ENCODE data around the gene ADARB2.
"Not testable (repeated sequence)": the region's sequence is repeated elsewhere in the genome, so short reads cannot be mapped to it uniquely, and the experiment has no call there.

ADARB2 gene

GRCh38 chr10:1538531-1539061 is 198.7 kb downstream of the ADARB2 start:
- no peak for DNase-seq

GRCh38 chr10:1538121-1538520 is 199.2 kb downstream of the ADARB2 start:
- DNase-seq, result no peak

GRCh38 chr10:1537449-1537848 is 199.9 kb downstream of the ADARB2 start:
- not testable (repeated sequence) for DNase-seq

GRCh38 chr10:1536341-1536740 is 201.0 kb downstream of the ADARB2 start:
- no peak for DNase-seq

- no peak for DNase-seq
These were observed 201.9 kb downstream of the ADARB2 start for GRCh38 chr10:1535301-1535965.

- DNase-seq, result no peak
These were observed 202.5 kb downstream of the ADARB2 start for GRCh38 chr10:1534820-1535219.

GRCh38 chr10:1532636-1533035 is 204.7 kb downstream of the ADARB2 start:
- no peak for DNase-seq

- DNase-seq, result no peak
These were observed 205.3 kb downstream of the ADARB2 start for GRCh38 chr10:1531883-1532597.

GRCh38 chr10:1530871-1531517 is 206.3 kb downstream of the ADARB2 start:
- no peak for DNase-seq

GRCh38 chr10:1529806-1530413 is 207.4 kb downstream of the ADARB2 start:
- DNase-seq, result no peak

- DNase-seq, result no peak
These were observed 209.4 kb downstream of the ADARB2 start for GRCh38 chr10:1527951-1528350.

- DNase-seq, result peak; percentile 59
These were observed 210.8 kb downstream of the ADARB2 start for GRCh38 chr10:1526436-1527055.

- DNase-seq, result no peak
These were observed 211.8 kb downstream of the ADARB2 start for GRCh38 chr10:1525354-1526162.

- peak; percentile 27 for DNase-seq
These were observed 212.8 kb downstream of the ADARB2 start for GRCh38 chr10:1524540-1524939.

GRCh38 chr10:1523221-1523620 is 214.1 kb downstream of the ADARB2 start:
- no peak for DNase-seq

- no peak for DNase-seq
These were observed 215.1 kb downstream of the ADARB2 start for GRCh38 chr10:1522237-1522636.

GRCh38 chr10:1521741-1522140 is 215.6 kb downstream of the ADARB2 start:
- DNase-seq, result no peak

GRCh38 chr10:1520909-1521565 is 216.3 kb downstream of the ADARB2 start:
- no peak for DNase-seq

- no peak for DNase-seq
These were observed 217.9 kb downstream of the ADARB2 start for GRCh38 chr10:1519391-1519790.

- DNase-seq, result no peak
These were observed 219.6 kb downstream of the ADARB2 start for GRCh38 chr10:1517684-1518083.

GRCh38 chr10:1516492-1517165 is 220.7 kb downstream of the ADARB2 start:
- no peak for DNase-seq

Data from NCI-H2029 treated with DMSO at 0.1 percent for 48 hours (cell line).